Skeletal muscle satellite cell (primary cell): ENCODE data around the gene SPOCK2. TPM values are rescaled to one million over a fixed set of nuclear protein-coding genes. Genes with fewer than 3 reads are reported as not detected.
"Not testable (repeated sequence)": the region's sequence is repeated elsewhere in the genome, so short reads cannot be mapped to it uniquely, and the experiment has no call there.

Experiments
- H3K27me3 ChIP-seq: 2 replicates; pipeline ENCODE4 v1.7.0; 2013; ENCODE audit warnings: low read length; ENCODE audit not compliant: control insufficient read depth, insufficient read depth
- H3K36me3 ChIP-seq: 2 replicates; pipeline ENCODE4 v1.7.0; 2013; ENCODE audit warnings: mild to moderate bottlenecking, control low read depth, low read length; ENCODE audit not compliant: insufficient read depth
- H3K4me1 ChIP-seq: 2 replicates; pipeline ENCODE4 v1.7.0; 2013; ENCODE audit warnings: low read length; ENCODE audit not compliant: control insufficient read depth, insufficient read depth
- H3K4me2 ChIP-seq: 2 replicates; pipeline ENCODE4 v1.7.0; 2013; ENCODE audit warnings: mild to moderate bottlenecking, low read length
- H3K4me3 ChIP-seq: 2 replicates; pipeline ENCODE4 v1.7.0; 2013; ENCODE audit warnings: low read length
- H3K9ac ChIP-seq: 2 replicates; pipeline ENCODE4 v1.7.0; 2013; ENCODE audit warnings: mild to moderate bottlenecking, low read depth, low read length, moderate library complexity
- H3K9me3 ChIP-seq: replicated peaks from 2 replicates; pipeline ENCODE4 v1.7.0; 2013; ENCODE audit warnings: mild to moderate bottlenecking, control low read depth, low read length
- total RNA-seq: library from RNA; depleted of rRNA; stranded (reverse); fragments of >200 nt; gene quantifications from 2 replicates; pipeline ENCODE4 v1.2.3, GENCODE V29; 2012; rRNA removed

Gene SPOCK2
- under 0.01 and 0.22 TPM in 2 replicates for total RNA-seq

DNA sequence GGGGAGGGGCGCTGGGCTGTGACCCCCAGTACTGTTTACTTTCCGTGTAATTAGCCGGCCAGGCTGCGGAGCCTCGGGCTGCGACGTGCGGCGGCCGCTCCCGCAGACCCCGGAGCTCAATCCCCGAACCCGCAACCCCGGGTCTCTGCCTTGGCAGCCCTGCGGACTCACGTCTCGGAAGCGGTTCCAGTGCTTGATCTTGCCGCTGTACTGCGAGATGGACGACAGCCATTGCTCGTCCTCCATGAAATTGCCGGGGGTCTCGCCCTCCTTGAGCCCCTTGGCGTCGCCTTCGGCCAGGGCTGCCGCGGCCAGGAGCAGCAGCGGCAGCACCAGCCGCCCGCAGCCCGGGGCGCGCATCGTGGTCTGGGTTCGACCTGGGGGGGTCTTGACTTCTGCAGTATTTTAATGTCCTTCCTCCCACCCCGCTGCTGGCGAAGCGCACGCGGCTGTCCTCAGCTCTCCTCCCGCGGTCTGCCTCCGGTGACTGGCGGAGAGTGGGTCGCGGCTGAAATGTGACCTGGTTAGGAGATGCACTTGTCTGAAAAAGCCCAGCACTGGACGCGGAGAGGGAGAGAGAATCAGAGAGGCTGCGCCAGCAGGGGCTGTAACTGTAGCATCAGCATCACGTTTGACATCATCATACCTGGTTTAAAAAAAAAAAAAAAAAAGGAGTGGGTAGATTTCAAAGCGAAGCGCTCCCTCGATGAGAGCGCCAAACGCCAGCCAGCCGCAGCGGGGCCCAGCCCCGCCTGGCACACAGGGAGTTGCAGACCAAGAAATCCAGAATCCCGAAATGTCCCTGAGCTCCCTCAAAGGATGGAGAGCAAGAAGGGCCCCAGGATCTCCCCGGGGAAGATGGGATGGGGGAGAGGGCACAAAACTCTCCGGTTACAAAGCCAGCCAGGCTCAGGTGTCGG lies at the start of gene SPOCK2:
SPOCK2 (minus strand) TSS at position 583 of the 920 bp plus-strand sequence; CDS start at position 360, 223 bp downstream.
- Histone ChIP-seq H3K4me2 (peak within 1 kb of the TSS; percentile 88), H3K9ac (no peak within 1 kb of the TSS), H3K9me3 (no peaks in the 10 kb centered on the region), H3K36me3 (no peaks in the 10 kb centered on the region), H3K4me3 (peak within 1 kb of the TSS; percentile 60), H3K4me1 (peaks cover 13% of the 10 kb centered on the region), H3K27me3 (peaks cover 23% of the 10 kb centered on the region)

DNA sequence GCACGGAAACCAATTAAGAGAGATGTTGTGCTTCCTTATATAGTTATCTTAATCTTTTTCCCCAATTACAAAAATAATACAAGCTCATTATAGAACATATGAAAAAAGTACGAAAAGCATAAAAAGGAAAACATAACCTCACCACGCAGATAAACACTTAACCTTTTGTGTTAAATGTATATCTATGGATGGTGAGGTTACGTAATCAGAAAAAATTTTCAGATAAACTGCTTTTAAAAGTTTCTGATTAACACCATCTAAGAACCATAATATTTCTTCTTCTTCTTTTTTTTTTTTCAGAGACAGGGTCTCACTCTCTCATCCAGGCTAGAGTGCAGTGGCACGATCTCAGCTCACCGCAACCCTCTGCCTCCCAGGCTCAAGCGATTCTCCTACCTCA lies 49.2 kb upstream of the SPOCK2 start:
- Histone ChIP-seq H3K36me3 (peaks cover 5% of the 10 kb centered on the region), H3K4me2 (no peak overlapping the region), H3K4me1 (peaks cover 5% of the 10 kb centered on the region), H3K9me3 (no peaks in the 10 kb centered on the region), H3K4me3 (no peak overlapping the region), H3K27me3 (no peaks in the 10 kb centered on the region), H3K9ac (no peak overlapping the region)

DNA sequence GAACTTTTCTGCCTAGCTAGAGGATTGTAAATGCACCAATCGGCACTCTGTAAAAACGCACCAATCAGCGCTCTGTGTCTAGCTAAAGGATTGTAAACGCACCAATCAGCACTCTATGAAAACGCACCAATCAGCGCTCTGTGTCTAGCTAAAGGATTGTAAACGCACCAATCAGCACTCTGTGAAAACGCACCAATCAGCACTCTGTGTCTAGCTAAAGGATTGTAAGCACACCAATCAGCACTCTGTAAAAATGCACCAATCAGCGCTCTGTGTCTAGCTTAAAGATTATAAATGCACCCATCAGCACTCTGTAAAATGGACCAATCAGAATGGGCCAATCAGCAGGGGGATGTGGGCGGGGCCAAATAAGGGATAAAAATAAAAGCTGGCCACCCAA lies 47.9 kb upstream of the SPOCK2 start:
- not testable (repeated sequence) for H3K36me3 ChIP-seq, H3K4me1 ChIP-seq, H3K4me3 ChIP-seq, H3K9ac ChIP-seq, H3K27me3 ChIP-seq, H3K9me3 ChIP-seq, H3K4me2 ChIP-seq

DNA sequence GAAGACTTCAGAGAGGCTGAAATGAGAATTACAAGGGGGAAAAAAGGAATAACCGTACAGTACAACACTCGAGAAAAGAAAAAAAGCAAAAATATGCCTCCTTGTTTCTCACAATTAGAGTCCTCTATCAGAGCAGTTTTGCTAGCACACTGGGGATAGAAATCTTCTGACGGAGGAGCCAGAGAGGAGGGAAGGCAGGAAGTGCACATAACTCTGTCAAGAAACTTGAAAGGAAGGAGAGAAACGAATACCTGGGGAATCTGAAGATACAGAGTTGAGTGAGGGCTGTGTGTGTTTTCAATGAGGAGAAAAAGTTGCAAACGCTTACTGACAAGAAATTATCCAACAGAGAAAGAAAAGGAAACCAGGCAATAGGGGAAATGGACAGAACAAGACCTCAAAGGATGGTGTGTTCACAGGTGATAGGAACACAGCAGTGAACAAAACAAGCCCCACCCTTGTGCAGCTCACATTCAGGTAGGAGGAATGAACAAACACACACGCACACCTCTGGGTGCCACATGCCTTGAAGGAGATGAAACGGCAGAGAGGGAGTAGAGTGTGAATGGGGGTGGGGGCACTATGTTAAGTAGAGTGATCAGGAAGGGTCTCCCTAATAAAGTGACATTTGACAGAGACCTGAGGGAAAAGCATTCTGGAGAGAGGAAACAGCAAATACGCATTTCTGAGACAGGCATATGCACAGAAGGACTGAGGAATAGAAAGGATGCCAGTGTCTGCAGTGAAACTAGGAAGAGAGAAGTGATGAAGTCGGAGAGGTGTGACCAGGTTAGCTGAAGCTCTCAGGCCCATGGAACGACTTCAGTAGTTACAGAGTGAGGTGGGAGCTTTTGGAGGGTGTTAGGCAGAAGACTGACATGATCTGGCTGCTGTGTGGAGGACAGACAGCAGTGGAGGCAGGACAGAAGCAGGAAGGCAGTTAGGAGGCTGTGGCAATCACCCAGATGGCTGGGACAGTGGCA lies 46.7 kb upstream of the SPOCK2 start:
- Histone ChIP-seq H3K9me3 (no peaks in the 10 kb centered on the region), H3K36me3 (peaks cover 5% of the 10 kb centered on the region), H3K4me1 (peaks cover 5% of the 10 kb centered on the region), H3K4me2 (no peak overlapping the region), H3K4me3 (no peak overlapping the region), H3K9ac (no peak overlapping the region), H3K27me3 (no peaks in the 10 kb centered on the region)

DNA sequence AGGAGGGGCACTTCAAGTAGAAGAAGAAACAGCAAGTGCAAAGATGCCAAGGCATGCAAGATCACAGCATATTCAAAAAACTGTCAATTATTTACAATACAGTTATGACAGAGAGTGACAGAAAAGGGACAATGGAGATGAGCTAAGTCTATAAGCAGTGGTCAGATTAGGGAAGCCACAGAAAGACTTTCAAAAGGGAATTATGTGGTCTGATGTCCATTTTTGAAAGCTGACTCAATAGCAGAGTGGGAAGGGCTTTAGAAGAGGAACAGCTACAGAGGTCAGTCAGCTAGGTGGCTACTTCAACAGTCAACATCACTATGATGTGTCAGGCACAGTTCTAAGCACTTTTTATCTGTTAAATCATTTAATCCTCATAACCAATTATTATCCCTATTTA lies 45.2 kb upstream of the SPOCK2 start:
- H3K4me1 ChIP-seq: peaks cover 5% of the 10 kb centered on the region
- no peak overlapping the region for H3K4me2 ChIP-seq
- H3K36me3 ChIP-seq: peaks cover 5% of the 10 kb centered on the region
- H3K9me3 ChIP-seq: no peaks in the 10 kb centered on the region
- no peak overlapping the region for H3K4me3 ChIP-seq
- no peak overlapping the region for H3K9ac ChIP-seq
- no peaks in the 10 kb centered on the region for H3K27me3 ChIP-seq

DNA sequence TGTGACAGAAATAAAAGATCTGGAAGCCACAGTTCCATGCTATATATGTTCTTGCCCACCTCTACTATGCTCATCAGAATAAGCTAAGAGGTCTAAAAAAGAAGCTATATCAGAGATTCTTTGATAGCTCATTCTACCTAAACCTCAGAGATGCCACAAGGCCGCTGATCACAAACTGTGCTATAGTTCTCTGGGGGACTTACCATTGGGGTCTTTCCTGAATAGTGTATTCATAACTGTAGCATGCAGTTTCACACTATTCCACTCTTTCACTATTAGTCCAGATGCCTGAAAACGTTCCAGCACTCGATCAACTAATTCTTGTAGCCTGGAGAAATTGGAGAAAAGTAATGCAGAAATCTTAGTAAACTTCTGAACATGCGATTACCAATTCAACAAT lies 44.5 kb upstream of the SPOCK2 start:
- Histone ChIP-seq H3K27me3 (no peaks in the 10 kb centered on the region), H3K4me2 (no peak overlapping the region), H3K4me3 (no peak overlapping the region), H3K9me3 (no peaks in the 10 kb centered on the region), H3K36me3 (peaks cover 5% of the 10 kb centered on the region), H3K9ac (no peak overlapping the region), H3K4me1 (peaks cover 5% of the 10 kb centered on the region)

DNA sequence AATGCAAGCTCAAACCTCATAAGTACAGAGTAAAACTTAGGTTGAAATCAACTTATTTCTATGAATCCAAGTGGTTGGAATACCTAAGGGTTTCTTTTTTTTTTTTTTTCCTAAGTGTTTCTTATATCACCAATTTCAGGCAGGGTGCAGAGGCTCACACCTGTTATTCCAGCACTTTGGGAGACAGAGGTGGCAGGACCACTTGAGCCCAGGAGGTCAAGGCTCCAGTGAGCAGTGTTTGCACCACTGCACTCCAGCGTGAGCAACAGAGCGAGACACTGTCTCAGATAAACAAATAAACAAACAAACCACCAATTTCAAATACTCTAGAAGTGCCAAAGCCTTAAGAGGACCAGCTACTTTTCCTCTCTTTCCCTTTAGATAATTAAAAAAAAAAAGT lies 39.2 kb upstream of the SPOCK2 start:
- H3K9me3 ChIP-seq: no peaks in the 10 kb centered on the region
- no peaks in the 10 kb centered on the region for H3K36me3 ChIP-seq
- H3K27me3 ChIP-seq: no peaks in the 10 kb centered on the region

GRCh38 chr10:72126872-72127232 lies 38.5 kb upstream of the SPOCK2 start:
- no peaks in the 10 kb centered on the region for H3K27me3 ChIP-seq
- peaks cover 7% of the 10 kb centered on the region for H3K4me1 ChIP-seq
- H3K9me3 ChIP-seq: no peaks in the 10 kb centered on the region
- H3K4me2 ChIP-seq: no peak overlapping the region
- H3K4me3 ChIP-seq: no peak overlapping the region
- H3K36me3 ChIP-seq: no peaks in the 10 kb centered on the region
- H3K9ac ChIP-seq: no peak overlapping the region

More for the DNA sequence above, 39.2 kb upstream of the SPOCK2 start:
- peaks cover 7% of the 10 kb centered on the region for H3K4me1 ChIP-seq
- no peak overlapping the region for H3K4me3 ChIP-seq
- H3K4me2 ChIP-seq: no peak overlapping the region
- no peak overlapping the region for H3K9ac ChIP-seq

- no peaks in the 10 kb centered on the region for H3K9me3 ChIP-seq
- H3K4me2 ChIP-seq: no peak overlapping the region
- no peaks in the 10 kb centered on the region for H3K36me3 ChIP-seq
- no peak overlapping the region for H3K4me3 ChIP-seq
- H3K4me1 ChIP-seq: peaks cover 7% of the 10 kb centered on the region
- H3K27me3 ChIP-seq: no peaks in the 10 kb centered on the region
- no peak overlapping the region for H3K9ac ChIP-seq
Measured at GRCh38 chr10:72126184-72126871, 38.0 kb upstream of the SPOCK2 start.

GRCh38 chr10:72124989-72125388 lies 36.6 kb upstream of the SPOCK2 start:
- Histone ChIP-seq H3K4me3 (no peak overlapping the region), H3K4me1 (peaks cover 7% of the 10 kb centered on the region), H3K27me3 (no peaks in the 10 kb centered on the region), H3K9ac (no peak overlapping the region), H3K36me3 (no peaks in the 10 kb centered on the region), H3K4me2 (no peak overlapping the region), H3K9me3 (no peaks in the 10 kb centered on the region)

- no peak overlapping the region for H3K9ac ChIP-seq
- H3K36me3 ChIP-seq: no peaks in the 10 kb centered on the region
- no peak overlapping the region for H3K4me2 ChIP-seq
- peaks cover 7% of the 10 kb centered on the region for H3K4me1 ChIP-seq
- no peak overlapping the region for H3K4me3 ChIP-seq
- no peaks in the 10 kb centered on the region for H3K27me3 ChIP-seq
- H3K9me3 ChIP-seq: no peaks in the 10 kb centered on the region
Measured at GRCh38 chr10:72124381-72124780, 36.0 kb upstream of the SPOCK2 start.
